GM12878 (cell line): ENCODE measurements around the gene ZNF501. TPM values are rescaled to one million over a fixed set of nuclear protein-coding genes. Genes with fewer than 3 reads are reported as not detected.

ENCODE experiments used
- ATAC-seq: fragments of 200-7000 bp; cut with Tn5 transposase; 3 replicates; pipeline ENCODE4 v1.9.1; 2020; ENCODE audit warnings: mild to moderate bottlenecking, moderate library complexity
- BruUV-seq: library from RNA; stranded (reverse); fragments of 400-500 nt; replicated peaks from 2 replicates; lab custom pipeline; 2021; lab: Mats Ljungman, UMichigan
- CTCF ChIA-PET: fragments of 300-600 bp; sonication (Branson Sonifier 250); formaldehyde crosslinking; extraction: SDS; loops from one replicate; lab custom pipeline; 2021; ENCODE audit warnings: inconsistent platforms; lab: Yijun Ruan, JAX
- POLR2A ChIA-PET: fragments of 350-600 bp; formaldehyde crosslinking; extraction: SDS; loops from one replicate; lab custom pipeline; 2021; ENCODE audit warnings: inconsistent platforms; lab: Charles Lee
- RAD21 ChIA-PET: fragments of 300-600 bp; sonication (Branson Sonifier 250); formaldehyde crosslinking; loops from one replicate; lab custom pipeline; 2023; ENCODE audit warnings: antibody characterized with exemption; ENCODE audit not compliant: unreplicated experiment; lab: Charles Lee
- SMC1A ChIA-PET: fragments of 300-600 bp; sonication (Branson Sonifier 250); formaldehyde crosslinking; loops from one replicate; lab custom pipeline; 2023; ENCODE audit not compliant: unreplicated experiment, uncharacterized antibody; lab: Charles Lee
- DNase-seq: peaks from one replicate; pipeline ENCODE4 v3.0.0-alpha.2; 2011; ENCODE audit warnings: low read depth, low spot score
- FAIRE-seq: peaks from 3 replicates; lab custom pipeline; 2011; peaks lifted over from hg19 to GRCh38; lab: Jason Lieb, UNC
- H2AFZ ChIP-seq: 2 replicates; pipeline ENCODE4 v1.6.0; 2011; ENCODE audit warnings: low read depth, low read length, control low read depth; ENCODE audit not compliant: control insufficient read depth
- H3K27ac ChIP-seq: 2 replicates; pipeline ENCODE4 v1.5.1; 2011; ENCODE audit warnings: control low read depth; ENCODE audit not compliant: control insufficient read depth, insufficient read depth
- H3K27me3 ChIP-seq, 2 experiments: replicated peaks in 1 of 2; 2 replicates each; pipeline versions ENCODE4 v1.6.0 to v1.6.1; 2011; ENCODE audit warnings: low read length in 1 of 2; ENCODE audit not compliant: control insufficient read depth in 2 of 2, insufficient read depth in 2 of 2
- H3K36me3 ChIP-seq, 2 experiments: 2 replicates each; pipeline ENCODE4 v1.5.1; 2011; ENCODE audit warnings: low read length in 1 of 2; ENCODE audit not compliant: control insufficient read depth in 2 of 2, insufficient read depth in 2 of 2
- H3K4me1 ChIP-seq: 2 replicates; pipeline ENCODE4 v1.6.1; 2011; ENCODE audit warnings: mild to moderate bottlenecking, low read length, moderate library complexity, mixed read lengths; ENCODE audit not compliant: control insufficient read depth, insufficient read depth
- H3K4me2 ChIP-seq: 2 replicates; pipeline ENCODE4 v1.6.0; 2011; ENCODE audit warnings: control low read depth; ENCODE audit not compliant: control insufficient read depth, insufficient read depth
- H3K4me3 ChIP-seq: fragments of 200-600 bp; sonication (generic); 2 replicates; pipeline ENCODE4 v1.5.1; 2016
- H3K79me2 ChIP-seq: 2 replicates; pipeline ENCODE4 v1.6.0; 2011; ENCODE audit warnings: low read length; ENCODE audit not compliant: control insufficient read depth, insufficient read depth
- H3K9ac ChIP-seq: 2 replicates; pipeline ENCODE4 v1.8.0; 2011; ENCODE audit warnings: low read length, control low read depth, mixed read lengths; ENCODE audit not compliant: control insufficient read depth, insufficient read depth
- H3K9me3 ChIP-seq: replicated peaks from 3 replicates; pipeline ENCODE4 v1.5.1; 2011; ENCODE audit warnings: mild to moderate bottlenecking, low read length; ENCODE audit not compliant: control insufficient read depth, insufficient read depth
- H4K20me1 ChIP-seq: 2 replicates; pipeline ENCODE4 v1.6.0; 2011; ENCODE audit not compliant: control insufficient read depth, insufficient read depth
- BCLAF1 ChIP-seq: fragments of 450-650 bp; IDR thresholded peaks from 2 replicates; pipeline ENCODE4 v1.6.1; 2017; ENCODE audit warnings: antibody characterized with exemption, mild to moderate bottlenecking, moderate library complexity
- CEBPZ ChIP-seq: fragments of 150-350 bp; IDR thresholded peaks from 2 replicates; pipeline ENCODE4 v1.6.1; 2016; ENCODE audit warnings: low read depth, low read length
- E4F1 ChIP-seq: fragments of 450-650 bp; IDR thresholded peaks from 2 replicates; pipeline ENCODE4 v1.6.1; 2018; ENCODE audit warnings: borderline replicate concordance, mild to moderate bottlenecking; ENCODE audit not compliant: partially characterized antibody
- EGR1 ChIP-seq, 2 experiments: IDR thresholded peaks; 1 replicate in 1 of 2; 2 replicates in 1 of 2; pipeline ENCODE4 v1.6.1; 2011 to 2012; ENCODE audit warnings: low read depth in 2 of 2, low read length in 2 of 2, borderline replicate concordance in 1 of 2, mild to moderate bottlenecking in 1 of 2, moderate library complexity in 1 of 2
- HDAC2 ChIP-seq: fragments of 200-600 bp; sonication (generic); IDR thresholded peaks from 2 replicates; pipeline ENCODE4 v1.6.1; 2017
- JUNB ChIP-seq: IDR thresholded peaks from 2 replicates; pipeline ENCODE4 v1.6.1; 2016; ENCODE audit warnings: antibody characterized with exemption, mild to moderate bottlenecking
- JUND ChIP-seq: IDR thresholded peaks from 2 replicates; pipeline ENCODE4 v1.6.1; 2012; ENCODE audit warnings: low read depth, mild to moderate bottlenecking, low read length, improper control_type of control experiment, moderate library complexity
- NRF1 ChIP-seq: conservative IDR thresholded peaks from 2 replicates; pipeline ENCODE4 v1.6.1; 2011; ENCODE audit warnings: mild to moderate bottlenecking, low read depth, low read length, improper control_type of control experiment
- RELB ChIP-seq: fragments of 450-650 bp; IDR thresholded peaks from 2 replicates; pipeline ENCODE4 v1.6.1; 2017; ENCODE audit warnings: low read depth, mild to moderate bottlenecking, moderate library complexity
- TCF12 ChIP-seq: IDR thresholded peaks from 2 replicates; pipeline ENCODE4 v1.6.1; 2011; ENCODE audit warnings: low read depth, mild to moderate bottlenecking, low read length
- WGBS: methylation state at CpG from one replicate; pipeline ENCODE4 v1.1.6; 2016; ENCODE audit warnings: low lambda C conversion rate; ENCODE audit not compliant: insufficient replicate concordance, insufficient coverage; ENCODE audit errors: missing lambda C conversion rate; 5-methylcytosine and 5-hydroxymethylcytosine counted together
- in situ Hi-C: fragments of 300-500 bp; cut with MboI; formaldehyde crosslinking; loops from 9 replicates; pipeline ENCODE4 v1.14.3; 2018; ENCODE audit warnings: mixed read lengths
- intact Hi-C: fragments of 100-400 bp; cut with micrococcal nuclease; formaldehyde crosslinking; loops from one replicate; pipeline ENCODE4 v1.14.2; 2022; ENCODE audit not compliant: unreplicated experiment
- polyA plus RNA-seq, 11 experiments: library from polyadenylated mRNA; depleted of rRNA in 4 of 11; unstranded in 6 of 11; stranded (reverse) in 5 of 11; fragments of >200 nt; fragmentation: Nextera tagmentation in 4 of 11; fragmentation: Illumina TruSeq in 1 of 11; extraction: Ambion mirVana in 4 of 11; extraction: Trizol in 1 of 11; gene quantifications; 1 replicate in 1 of 11; 2 replicates in 10 of 11; pipeline versions ENCODE4 v1.2.1 to v1.2.3, GENCODE V29; 2011 to 2016; ENCODE audit warnings: inconsistent platforms in 2 of 11, missing spikeins in 2 of 11, low read depth in 1 of 11
- total RNA-seq, 4 experiments: library from RNA; depleted of rRNA in 3 of 4; stranded (reverse); fragments of >200 nt in 3 of 4; fragmentation: Illumina TruSeq in 1 of 4; extraction: Trizol in 1 of 4; gene quantifications; 2 replicates each; pipeline versions ENCODE4 v1.2.1 to v1.2.3, GENCODE V29; 2013 to 2021

The ZNF501 gene
- total and polyA plus RNA-seq, 10 of the 15 experiments (the other 5 are each of a cell fraction or from before 2014, with no cell fraction given) = 0.35 to 3.8 (median 1.7) TPM

GRCh38 chr3:44771424-44772098 lies 42.1 kb downstream of the ZNF501 start:
- ChIA-PET RAD21 (no interaction called here), POLR2A (interaction anchor here (1.6 to 1.7 kb wide), 2 partner anchors 9 kb away, joined by 3 to 8 read pairs; partner anchors contain the start of genes KIAA1143 and KIF15), SMC1A (no interaction called here), CTCF (no interaction called here)
- in situ Hi-C loops = no loop called here
- Histone ChIP-seq H3K79me2 (no peaks in the 10 kb centered on the region; the same call in none of the 2 replicates), H3K27ac (no peak overlapping the region), H3K4me3 (no peak overlapping the region), H3K4me1 (no peaks in the 10 kb centered on the region), H3K9me3 (peaks cover 5% of the 10 kb centered on the region; the same call in 2 of the 3 replicates), H3K4me2 (no peak overlapping the region), H2AFZ (no peak overlapping the region), H3K36me3 (peaks cover 2 to 11% of the 10 kb centered on the region in 2 experiments), H3K27me3 (no peaks in the 10 kb centered on the region), H4K20me1 (no peaks in the 10 kb centered on the region), H3K9ac (no peak overlapping the region)
- BruUV-seq = no TSS peak
- intact Hi-C loops = no loop called here
- no peak for ATAC-seq
- WGBS = 100% methylated on average over 1 of the region's 1 CpG
- no peak for FAIRE-seq
- DNase-seq = no peak
- TF ChIP-seq BCLAF1 = no peak
- no peak for TF ChIP-seq CEBPZ
- TF ChIP-seq JUND = no peak
- TF ChIP-seq EGR1 (IDR thresholded peaks at IDR 0.05; ENCODE audit: borderline replicate concordance in 1 of 2, low read depth in 2 of 2, low read length in 2 of 2) = no peak
- TF ChIP-seq JUNB = no peak
- no peak for TF ChIP-seq HDAC2
- no peak for TF ChIP-seq E4F1
- no peak for TF ChIP-seq RELB
- TF ChIP-seq TCF12 = no peak
- no peak for TF ChIP-seq NRF1
